DMS153 (cell line): ENCODE measurements around the gene ZNF296.

ENCODE experiments used
- DNase-seq: peaks from one replicate; lab custom pipeline; 2025; lab: John Stamatoyannopoulos, UW

Gene ZNF296

GRCh38 chr19:45082170-45082569 is 5.9 kb upstream of the ZNF296 start:
- no peak for DNase-seq

- DNase-seq, result no peak
Observed at GRCh38 chr19:45079911-45080370, 3.7 kb upstream of the ZNF296 start.

GRCh38 chr19:45079063-45079910 is 3.0 kb upstream of the ZNF296 start, which contains the start of gene GEMIN7:
GEMIN7 (plus strand) TSS chr19:45079260; CDS start chr19:45090115, 10,855 bp downstream.
- DNase-seq, result peak; percentile 19

GRCh38 chr19:45078390-45079062 is 2.2 kb upstream of the ZNF296 start:
- no peak for DNase-seq

GRCh38 chr19:45076851-45077730 is 813 bp upstream of the ZNF296 start:
- DNase-seq, result no peak

- DNase-seq, result peak; percentile 62
Observed at GRCh38 chr19:45075301-45076028, 813 bp downstream of the ZNF296 start.

GRCh38 chr19:45074744-45075300 is 1.5 kb downstream of the ZNF296 start:
- DNase-seq, result no peak

GRCh38 chr19:45071969-45072790 is 4.1 kb downstream of the ZNF296 start:
- no peak for DNase-seq

GRCh38 chr19:45071545-45071938 is 4.7 kb downstream of the ZNF296 start:
- no peak for DNase-seq

- DNase-seq, result no peak
Observed at GRCh38 chr19:45070861-45071544, 5.3 kb downstream of the ZNF296 start.

GRCh38 chr19:45070214-45070613 is 6.1 kb downstream of the ZNF296 start:
- no peak for DNase-seq

GRCh38 chr19:45069056-45069455 is 7.2 kb downstream of the ZNF296 start:
- DNase-seq, result no peak

- no peak for DNase-seq
Observed at GRCh38 chr19:45068041-45068440, 8.2 kb downstream of the ZNF296 start.

- DNase-seq, result no peak
Observed at GRCh38 chr19:45066921-45067661, 9.2 kb downstream of the ZNF296 start.

- DNase-seq, result no peak
Observed at GRCh38 chr19:45063851-45064801, 12.2 kb downstream of the ZNF296 start.

- DNase-seq, result no peak
Observed at GRCh38 chr19:45061965-45062364, 14.3 kb downstream of the ZNF296 start.

- DNase-seq, result peak; percentile 19
Observed at GRCh38 chr19:45059258-45059965, 16.9 kb downstream of the ZNF296 start.
